ENCODE data around the gene SPATA12. TPM values are rescaled to one million over a fixed set of nuclear protein-coding genes. Genes with fewer than 3 reads are reported as not detected.

The SPATA12 gene
- total RNA-seq, 1 donor from 2014 or later = 0.14 TPM

DNA sequence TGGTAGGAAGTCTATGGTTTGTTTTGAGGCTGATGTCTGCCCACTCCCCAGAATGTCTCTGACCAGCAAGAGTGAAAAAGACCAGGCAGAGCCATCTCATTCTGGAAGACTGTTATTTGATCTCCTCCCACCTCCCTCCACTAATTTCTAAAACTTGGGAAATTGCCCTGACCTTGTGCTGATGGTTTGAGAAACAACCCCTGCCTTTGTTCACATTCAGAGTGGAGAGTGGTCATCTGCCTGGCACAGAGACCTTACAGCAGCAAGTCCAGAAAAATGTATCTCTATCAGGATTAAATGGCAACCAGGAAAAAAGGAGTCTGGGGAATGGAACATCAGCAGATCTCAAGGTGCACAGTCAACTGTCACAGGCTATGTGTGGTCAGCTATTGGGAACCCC is 25.7 kb downstream of the SPATA12 start:
- TF ChIP-seq, protein P1, sequence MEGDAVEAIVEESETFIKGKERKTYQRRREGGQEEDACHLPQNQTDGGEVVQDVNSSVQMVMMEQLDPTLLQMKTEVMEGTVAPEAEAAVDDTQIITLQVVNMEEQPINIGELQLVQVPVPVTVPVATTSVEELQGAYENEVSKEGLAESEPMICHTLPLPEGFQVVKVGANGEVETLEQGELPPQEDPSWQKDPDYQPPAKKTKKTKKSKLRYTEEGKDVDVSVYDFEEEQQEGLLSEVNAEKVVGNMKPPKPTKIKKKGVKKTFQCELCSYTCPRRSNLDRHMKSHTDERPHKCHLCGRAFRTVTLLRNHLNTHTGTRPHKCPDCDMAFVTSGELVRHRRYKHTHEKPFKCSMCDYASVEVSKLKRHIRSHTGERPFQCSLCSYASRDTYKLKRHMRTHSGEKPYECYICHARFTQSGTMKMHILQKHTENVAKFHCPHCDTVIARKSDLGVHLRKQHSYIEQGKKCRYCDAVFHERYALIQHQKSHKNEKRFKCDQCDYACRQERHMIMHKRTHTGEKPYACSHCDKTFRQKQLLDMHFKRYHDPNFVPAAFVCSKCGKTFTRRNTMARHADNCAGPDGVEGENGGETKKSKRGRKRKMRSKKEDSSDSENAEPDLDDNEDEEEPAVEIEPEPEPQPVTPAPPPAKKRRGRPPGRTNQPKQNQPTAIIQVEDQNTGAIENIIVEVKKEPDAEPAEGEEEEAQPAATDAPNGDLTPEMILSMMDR (IDR thresholded peaks at IDR 0.05; ENCODE audit: unreplicated experiment) = no peak
- Mint-ChIP-seq H3K9me3 (ENCODE audit: low read depth) (no peaks in the 10 kb centered on the region), H3K36me3 (ENCODE audit: insufficient read depth) (no peaks in the 10 kb centered on the region), H3K27ac (no peak overlapping the region), H3K4me1 (ENCODE audit: low read depth) (no peaks in the 10 kb centered on the region), H3K4me3 (ENCODE audit: low read depth) (no peak overlapping the region), H3K27me3 (peaks cover 13% of the 10 kb centered on the region)
- DNase-seq (ENCODE audit: low spot score, unreplicated experiment) = no peak

DNA sequence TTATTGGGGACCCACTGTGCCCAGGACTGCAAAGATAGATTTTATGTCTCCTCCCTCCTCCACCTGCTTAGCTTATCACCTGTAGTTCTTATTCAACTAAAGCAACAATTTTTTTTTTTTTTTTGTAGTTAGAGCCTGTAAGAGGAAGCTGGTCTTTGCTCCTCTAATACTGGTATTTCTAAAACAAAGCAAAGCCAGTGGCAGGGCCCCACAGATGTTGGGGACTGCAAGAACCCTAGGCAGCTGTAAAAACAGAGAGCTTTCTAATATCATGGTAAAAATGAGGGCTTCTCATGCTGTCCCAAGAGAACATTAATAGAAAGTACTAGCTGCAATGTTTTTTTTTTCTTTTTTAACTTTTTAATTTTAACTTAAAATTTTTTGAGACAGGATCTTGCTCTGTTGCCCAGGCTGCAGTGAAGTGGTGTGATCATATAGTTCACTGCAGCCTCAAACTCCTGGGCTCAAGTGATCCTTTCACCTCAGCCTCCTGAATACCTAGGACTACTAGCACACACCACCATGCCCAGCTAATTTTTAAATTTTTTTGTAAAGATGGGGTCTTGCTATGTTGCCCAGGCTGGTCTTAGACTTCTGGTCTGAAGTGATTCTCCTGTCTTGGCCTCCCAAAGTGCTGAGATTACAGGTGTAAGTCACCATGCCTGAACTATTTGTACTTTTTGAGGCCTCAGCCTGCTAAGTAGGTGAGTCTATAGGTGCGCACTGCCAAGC is 27.1 kb downstream of the SPATA12 start:
- Mint-ChIP-seq H3K4me3 (ENCODE audit: low read depth) (no peak overlapping the region), H3K27ac (no peak overlapping the region), H3K9me3 (ENCODE audit: low read depth) (no peaks in the 10 kb centered on the region), H3K27me3 (peaks cover 6% of the 10 kb centered on the region), H3K4me1 (ENCODE audit: low read depth) (no peaks in the 10 kb centered on the region), H3K36me3 (ENCODE audit: insufficient read depth) (no peaks in the 10 kb centered on the region)
- DNase-seq (ENCODE audit: low spot score, unreplicated experiment) = no peak
- TF ChIP-seq, protein P1 (IDR thresholded peaks at IDR 0.05; ENCODE audit: unreplicated experiment) = no peak

DNA sequence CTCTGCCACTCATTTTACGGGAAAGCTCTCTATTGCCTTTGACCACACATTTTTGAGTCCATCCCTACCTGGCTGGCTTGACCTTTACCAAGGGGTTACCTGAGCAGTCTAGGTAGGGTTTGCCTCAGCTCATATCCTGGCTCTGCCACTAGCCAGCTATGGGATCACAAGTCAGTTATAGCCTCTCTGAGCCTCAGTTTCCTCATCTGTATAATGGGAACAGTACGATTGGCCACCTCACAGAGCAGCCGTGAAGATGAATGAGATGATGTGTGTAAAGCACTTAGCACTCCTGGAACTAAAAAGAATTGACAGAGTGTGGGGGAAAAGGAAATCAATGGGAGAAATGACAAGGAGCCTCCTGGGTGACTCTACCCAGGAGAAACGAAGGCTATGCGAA is 28.0 kb downstream of the SPATA12 start:
- peaks cover 2% of the 10 kb centered on the region for H3K4me1 Mint-ChIP-seq (ENCODE audit: low read depth)
- no peak for DNase-seq (ENCODE audit: low spot score, unreplicated experiment)
- H3K27me3 Mint-ChIP-seq = peaks cover 6% of the 10 kb centered on the region
- TF ChIP-seq, protein P1 (IDR thresholded peaks at IDR 0.05; ENCODE audit: unreplicated experiment) = no peak
- no peak overlapping the region for H3K27ac Mint-ChIP-seq
- no peak overlapping the region for H3K4me3 Mint-ChIP-seq (ENCODE audit: low read depth)
- no peaks in the 10 kb centered on the region for H3K9me3 Mint-ChIP-seq (ENCODE audit: low read depth)
- H3K36me3 Mint-ChIP-seq (ENCODE audit: insufficient read depth) = peaks cover 2% of the 10 kb centered on the region

DNA sequence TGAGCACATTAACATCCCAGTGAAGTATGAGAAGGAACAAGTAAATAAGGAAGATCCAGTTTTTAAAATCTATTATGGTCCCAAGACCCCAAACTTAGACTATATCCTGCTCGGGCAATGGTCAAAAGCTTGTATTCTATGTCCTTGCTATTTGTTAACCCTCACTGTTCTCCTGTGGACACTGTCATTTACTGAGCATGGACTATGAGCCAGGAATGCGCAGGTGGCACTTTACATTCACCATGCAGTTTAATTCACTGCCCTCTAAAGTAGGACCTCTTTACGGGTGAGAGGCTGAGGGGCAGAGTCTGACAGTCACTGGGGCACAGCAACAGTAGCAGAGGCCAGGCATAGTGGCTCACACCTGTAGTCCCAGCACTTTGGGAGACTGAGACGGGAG is 28.6 kb downstream of the SPATA12 start:
- Mint-ChIP-seq H3K4me1 (ENCODE audit: low read depth) (peaks cover 4% of the 10 kb centered on the region), H3K9me3 (ENCODE audit: low read depth) (no peaks in the 10 kb centered on the region), H3K27ac (peak overlapping the region; percentile 42), H3K27me3 (peaks cover 6% of the 10 kb centered on the region), H3K4me3 (ENCODE audit: low read depth) (no peak overlapping the region), H3K36me3 (ENCODE audit: insufficient read depth) (peaks cover 4% of the 10 kb centered on the region)
- DNase-seq (ENCODE audit: low spot score, unreplicated experiment) = no peak
- TF ChIP-seq, protein P1 (IDR thresholded peaks at IDR 0.05; ENCODE audit: unreplicated experiment) = no peak

DNA sequence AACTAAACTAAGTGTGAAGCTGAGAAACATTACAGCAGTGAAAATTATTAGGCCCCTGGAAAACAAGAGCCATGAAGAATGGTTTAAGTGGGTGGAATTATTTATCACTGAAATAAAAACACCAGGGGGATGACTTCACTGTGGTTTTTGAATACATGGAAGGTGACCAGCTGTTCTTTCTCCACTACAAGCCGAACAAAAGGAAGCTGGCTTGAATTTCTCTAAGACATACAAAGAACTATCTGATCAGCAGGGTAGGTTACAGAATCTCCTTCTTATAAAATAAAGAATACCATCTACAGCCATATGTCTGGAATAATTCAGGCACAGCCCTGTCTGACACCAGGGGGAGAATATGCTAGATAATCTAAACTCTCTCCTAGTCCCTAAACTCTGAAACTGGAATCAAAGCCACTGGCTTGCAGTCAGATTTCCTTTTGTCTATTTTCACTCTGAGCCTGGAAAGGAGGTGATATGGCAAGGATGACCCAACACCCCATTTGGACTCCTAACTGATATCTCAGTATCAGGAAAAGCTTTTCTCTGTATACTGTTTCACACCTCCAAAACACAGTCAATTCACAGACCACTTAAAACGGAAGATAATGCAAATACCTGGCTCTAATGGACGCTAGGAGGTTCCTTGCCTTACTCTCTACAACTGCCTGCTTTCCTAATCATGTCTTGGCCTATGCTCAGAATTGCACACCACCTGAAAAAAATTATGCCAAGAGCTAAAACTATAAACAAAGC is 31.2 kb downstream of the SPATA12 start:
- no peak for DNase-seq (ENCODE audit: low spot score, unreplicated experiment)
- Mint-ChIP-seq H3K27me3 (peaks cover 2% of the 10 kb centered on the region), H3K4me1 (ENCODE audit: low read depth) (peaks cover 4% of the 10 kb centered on the region), H3K36me3 (ENCODE audit: insufficient read depth) (peaks cover 14% of the 10 kb centered on the region), H3K27ac (no peak overlapping the region), H3K9me3 (ENCODE audit: low read depth) (no peaks in the 10 kb centered on the region), H3K4me3 (ENCODE audit: low read depth) (no peak overlapping the region)
- TF ChIP-seq, protein P1 (IDR thresholded peaks at IDR 0.05; ENCODE audit: unreplicated experiment) = no peak

All from progenitor cell of endocrine pancreas (in vitro differentiated cells).